ENCODE measurements around the gene MT1E. TPM values are rescaled to one million over a fixed set of nuclear protein-coding genes. Genes with fewer than 3 reads are reported as not detected.

Gene MT1E
- total and polyA plus RNA-seq, 3 donors from 2014 or later, result 10.5 to 55.4 (median 22.4) TPM

GRCh38 chr16:56623637-56624036 lies 1.9 kb upstream of the MT1E start:
- intact Hi-C loops (cut with DNase I; ENCODE audit: low total_unique reads), result no loop called here
- no peak for DNase-seq
- H3K4me1 ChIP-seq, result no peaks in the 10 kb centered on the region
- 97 to 100% methylated on average over 2 of the region's 2 CpGs for WGBS, 2 donors
- TF ChIP-seq, protein P1, sequence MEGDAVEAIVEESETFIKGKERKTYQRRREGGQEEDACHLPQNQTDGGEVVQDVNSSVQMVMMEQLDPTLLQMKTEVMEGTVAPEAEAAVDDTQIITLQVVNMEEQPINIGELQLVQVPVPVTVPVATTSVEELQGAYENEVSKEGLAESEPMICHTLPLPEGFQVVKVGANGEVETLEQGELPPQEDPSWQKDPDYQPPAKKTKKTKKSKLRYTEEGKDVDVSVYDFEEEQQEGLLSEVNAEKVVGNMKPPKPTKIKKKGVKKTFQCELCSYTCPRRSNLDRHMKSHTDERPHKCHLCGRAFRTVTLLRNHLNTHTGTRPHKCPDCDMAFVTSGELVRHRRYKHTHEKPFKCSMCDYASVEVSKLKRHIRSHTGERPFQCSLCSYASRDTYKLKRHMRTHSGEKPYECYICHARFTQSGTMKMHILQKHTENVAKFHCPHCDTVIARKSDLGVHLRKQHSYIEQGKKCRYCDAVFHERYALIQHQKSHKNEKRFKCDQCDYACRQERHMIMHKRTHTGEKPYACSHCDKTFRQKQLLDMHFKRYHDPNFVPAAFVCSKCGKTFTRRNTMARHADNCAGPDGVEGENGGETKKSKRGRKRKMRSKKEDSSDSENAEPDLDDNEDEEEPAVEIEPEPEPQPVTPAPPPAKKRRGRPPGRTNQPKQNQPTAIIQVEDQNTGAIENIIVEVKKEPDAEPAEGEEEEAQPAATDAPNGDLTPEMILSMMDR (IDR thresholded peaks at IDR 0.05), result no peak
- TF ChIP-seq POLR2A (IDR thresholded peaks at IDR 0.05), result no peak
- no peak overlapping the region for H3K27ac ChIP-seq
- H3K4me3 ChIP-seq, result no peak overlapping the region
- no peaks in the 10 kb centered on the region for H3K9me3 ChIP-seq
- H3K27me3 ChIP-seq, result no peaks in the 10 kb centered on the region
- no peaks in the 10 kb centered on the region for H3K36me3 ChIP-seq (ENCODE audit: low read depth, missing control alignments)

DNA sequence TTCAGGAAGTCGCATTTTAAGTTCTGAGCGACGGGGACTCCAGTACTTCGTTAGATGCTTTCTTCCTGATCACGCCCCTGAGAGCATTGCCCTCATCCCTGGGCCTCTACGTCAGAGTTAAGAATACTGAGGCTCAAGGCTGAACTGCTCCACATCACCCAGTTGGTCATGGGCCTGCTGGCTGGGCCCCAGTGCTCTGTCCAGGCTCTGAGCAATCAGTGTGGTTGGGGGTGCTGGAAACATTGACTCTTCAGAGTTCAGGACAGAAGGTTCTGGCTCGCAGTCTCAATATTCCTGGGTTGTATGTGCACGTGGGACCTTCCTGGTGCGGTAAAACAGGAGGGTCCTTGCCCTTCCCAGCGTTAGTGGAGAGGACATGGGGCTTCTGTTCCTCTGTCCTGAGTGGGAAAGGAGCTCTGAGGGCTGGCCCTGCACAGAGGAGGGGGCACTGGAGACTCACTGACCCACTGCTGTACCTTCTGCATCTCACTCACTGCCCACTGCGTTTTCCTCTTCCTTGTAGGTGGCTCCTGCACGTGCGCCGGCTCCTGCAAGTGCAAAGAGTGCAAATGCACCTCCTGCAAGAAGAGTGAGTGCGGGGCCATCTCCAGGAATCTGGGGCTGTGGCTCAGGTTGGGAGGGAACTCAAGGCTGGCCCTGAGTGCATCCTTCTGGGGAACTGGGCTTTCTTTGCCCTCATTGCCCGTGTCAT lies 518 bp downstream of the MT1E start:
- Histone ChIP-seq H3K9me3 (no peaks in the 10 kb centered on the region), H3K4me3 (peak overlapping the region; percentile 49 to 66), H3K27me3 (no peaks in the 10 kb centered on the region), H3K36me3 (ENCODE audit: low read depth, missing control alignments) (no peaks in the 10 kb centered on the region), H3K4me1 (no peaks in the 10 kb centered on the region), H3K27ac (peak overlapping the region; percentile 44 to 84)
- DNase-seq, result peak; percentile 74
- WGBS, 2 donors, result 23 to 27% methylated on average over 7 to 16 of the region's 16 CpGs
- intact Hi-C loops (cut with DNase I; ENCODE audit: low total_unique reads), result no loop called here
- no peak for TF ChIP-seq POLR2A (IDR thresholded peaks at IDR 0.05)
- TF ChIP-seq, protein P1 (IDR thresholded peaks at IDR 0.05), result no peak

DNA sequence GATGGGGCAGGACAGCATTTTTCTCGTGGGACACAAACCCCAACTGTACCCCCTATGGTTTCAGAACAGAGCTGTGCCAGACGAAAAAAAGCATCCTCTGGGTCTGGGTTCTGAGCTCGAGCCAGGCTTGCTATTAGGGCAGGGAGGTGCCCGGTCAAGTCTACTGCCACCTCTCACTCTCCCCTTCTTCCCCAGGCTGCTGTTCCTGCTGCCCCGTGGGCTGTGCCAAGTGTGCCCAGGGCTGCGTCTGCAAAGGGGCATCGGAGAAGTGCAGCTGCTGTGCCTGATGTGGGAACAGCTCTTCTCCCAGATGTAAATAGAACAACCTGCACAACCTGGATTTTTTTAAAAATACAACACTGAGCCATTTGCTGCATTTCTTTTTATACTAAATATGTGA lies 1.1 kb downstream of the MT1E start:
- H3K4me1 ChIP-seq, result peaks cover under 1% of the 10 kb centered on the region
- no peaks in the 10 kb centered on the region for H3K9me3 ChIP-seq
- no peak overlapping the region for H3K27ac ChIP-seq
- no peaks in the 10 kb centered on the region for H3K36me3 ChIP-seq (ENCODE audit: low read depth, missing control alignments)
- 77 to 78% methylated on average over 7 of the region's 7 CpGs for WGBS, 2 donors
- DNase-seq, result no peak
- TF ChIP-seq, protein P1 (IDR thresholded peaks at IDR 0.05), result no peak
- no peak for TF ChIP-seq POLR2A (IDR thresholded peaks at IDR 0.05)
- H3K4me3 ChIP-seq, result no peak overlapping the region
- no peaks in the 10 kb centered on the region for H3K27me3 ChIP-seq
- intact Hi-C loops (cut with DNase I; ENCODE audit: low total_unique reads), result no loop called here

- WGBS, 2 donors, result 69 to 72% methylated on average over 9 of the region's 9 CpGs
- intact Hi-C loops (cut with DNase I; ENCODE audit: low total_unique reads), result no loop called here
- H3K9me3 ChIP-seq, result no peaks in the 10 kb centered on the region
- no peaks in the 10 kb centered on the region for H3K27me3 ChIP-seq
- no peak overlapping the region for H3K4me3 ChIP-seq
- H3K4me1 ChIP-seq, result peaks cover 8% of the 10 kb centered on the region
- no peak for TF ChIP-seq POLR2A (IDR thresholded peaks at IDR 0.05)
- TF ChIP-seq, protein P1 (IDR thresholded peaks at IDR 0.05), result no peak
- H3K27ac ChIP-seq, result no peak overlapping the region
- no peaks in the 10 kb centered on the region for H3K36me3 ChIP-seq (ENCODE audit: low read depth, missing control alignments)
- DNase-seq, result no peak
Measured at GRCh38 chr16:56628486-56629350, 3.1 kb downstream of the MT1E start.

All from testis (tissue), 3 donors.